Mesothelial cell of epicardium (in vitro differentiated cells): Measurements from ENCODE around the gene OR2T4. TPM values are rescaled to one million over a fixed set of nuclear protein-coding genes. Genes with fewer than 3 reads are reported as not detected.

Experiments
- DNase-seq, 2 experiments: peaks; one replicate each; pipeline ENCODE4 v3.0.0; 2021; ENCODE audit warnings: low spot score in 2 of 2; ENCODE audit not compliant: unreplicated experiment in 2 of 2
- H3K27ac Mint-ChIP-seq: 2 replicates; pipeline ENCODE4 v1.8.0; 2021; ENCODE audit warnings: mixed read lengths
- H3K27me3 Mint-ChIP-seq: 2 replicates; pipeline ENCODE4 v1.8.0; 2021; ENCODE audit warnings: low read depth, mixed read lengths
- H3K36me3 Mint-ChIP-seq: 2 replicates; pipeline ENCODE4 v1.8.0; 2021; ENCODE audit warnings: mixed read lengths
- H3K4me1 Mint-ChIP-seq: 2 replicates; pipeline ENCODE4 v1.8.0; 2021; ENCODE audit warnings: mixed read lengths
- H3K4me3 Mint-ChIP-seq: 2 replicates; pipeline ENCODE4 v1.8.0; 2021; ENCODE audit warnings: mild to moderate bottlenecking, moderate library complexity, mixed read lengths
- H3K9me3 Mint-ChIP-seq: 2 replicates; pipeline ENCODE4 v1.8.0; 2021; ENCODE audit warnings: mixed read lengths
- CTCF ChIP-seq: fragments of 200-600 bp; sonication (generic); IDR thresholded peaks from one replicate; pipeline ENCODE4 v1.5.0; 2021; ENCODE audit warnings: antibody characterized with exemption; ENCODE audit not compliant: unreplicated experiment
- total RNA-seq: library from RNA; stranded (reverse); gene quantifications from 3 replicates; pipeline ENCODE4 v1.2.1, GENCODE V29; 2021

The OR2T4 gene, protein sequence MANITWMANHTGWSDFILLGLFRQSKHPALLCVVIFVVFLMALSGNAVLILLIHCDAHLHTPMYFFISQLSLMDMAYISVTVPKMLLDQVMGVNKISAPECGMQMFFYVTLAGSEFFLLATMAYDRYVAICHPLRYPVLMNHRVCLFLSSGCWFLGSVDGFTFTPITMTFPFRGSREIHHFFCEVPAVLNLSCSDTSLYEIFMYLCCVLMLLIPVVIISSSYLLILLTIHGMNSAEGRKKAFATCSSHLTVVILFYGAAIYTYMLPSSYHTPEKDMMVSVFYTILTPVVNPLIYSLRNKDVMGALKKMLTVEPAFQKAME
- total RNA-seq = not detected in 3 replicates

DNA sequence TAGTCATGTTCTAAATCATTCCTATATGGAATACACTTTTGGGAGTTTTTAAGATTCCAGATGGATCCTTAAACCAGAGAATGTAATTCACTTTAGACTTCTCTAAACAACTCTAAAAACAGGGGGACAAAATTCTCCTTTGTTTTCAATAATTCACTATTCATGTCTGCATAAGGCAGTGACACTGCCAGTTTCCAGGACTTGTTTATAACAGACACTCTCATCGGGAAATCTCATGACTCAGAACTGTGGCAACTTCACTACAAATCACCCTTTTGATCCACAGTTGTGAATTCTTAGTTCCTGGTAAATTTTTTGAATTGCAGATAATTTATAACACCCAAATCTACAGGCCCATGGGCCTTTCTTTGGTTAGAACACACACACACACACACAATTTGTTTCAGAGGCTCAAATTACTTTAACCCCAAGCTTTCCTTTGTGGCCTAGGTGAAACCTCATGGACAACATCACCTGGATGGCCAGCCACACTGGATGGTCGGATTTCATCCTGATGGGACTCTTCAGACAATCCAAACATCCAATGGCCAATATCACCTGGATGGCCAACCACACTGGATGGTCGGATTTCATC lies at the start of gene OR2T4:
Gene OR2T4 (plus strand): TSS at position 545 of the 595 bp plus-strand sequence. CDS start 0 bp downstream, at position 545.
- no peak within 1 kb of the TSS for H3K27ac Mint-ChIP-seq
- no peaks in the 10 kb centered on the region for H3K4me1 Mint-ChIP-seq
- DNase-seq = no peak
- H3K9me3 Mint-ChIP-seq = peaks cover 88% of the 10 kb centered on the region
- TF ChIP-seq CTCF = no peak
- no peak within 1 kb of the TSS for H3K4me3 Mint-ChIP-seq
- H3K27me3 Mint-ChIP-seq = no peaks in the 10 kb centered on the region
- no peaks in the 10 kb centered on the region for H3K36me3 Mint-ChIP-seq

GRCh38 chr1:248316796-248317195 lies 44.7 kb upstream of the OR2T4 start:
- H3K27ac Mint-ChIP-seq = no peak overlapping the region
- no peak for DNase-seq
- no peaks in the 10 kb centered on the region for H3K4me1 Mint-ChIP-seq
- TF ChIP-seq CTCF = no peak
- H3K4me3 Mint-ChIP-seq = no peak overlapping the region
- H3K9me3 Mint-ChIP-seq = peaks cover 84% of the 10 kb centered on the region
- H3K27me3 Mint-ChIP-seq = no peaks in the 10 kb centered on the region
- H3K36me3 Mint-ChIP-seq = no peaks in the 10 kb centered on the region

- Mint-ChIP-seq H3K27ac (no peak within 1 kb of the TSS), H3K9me3 (peaks cover 76% of the 10 kb centered on the region), H3K4me1 (no peaks in the 10 kb centered on the region), H3K36me3 (no peaks in the 10 kb centered on the region), H3K4me3 (no peak within 1 kb of the TSS), H3K27me3 (no peaks in the 10 kb centered on the region)
- DNase-seq = no peak
- TF ChIP-seq CTCF = no peak
These were observed 37.0 kb upstream of the OR2T4 start, which contains the start of gene OR2M7 for GRCh38 chr1:248324468-248324867. Gene OR2M7 (minus strand): TSS chr1:248324568. CDS start chr1:248324568, 0 bp downstream.

GRCh38 chr1:248343451-248343850 lies 18.0 kb upstream of the OR2T4 start:
- H3K36me3 Mint-ChIP-seq = no peaks in the 10 kb centered on the region
- DNase-seq = no peak
- no peak overlapping the region for H3K4me3 Mint-ChIP-seq
- no peaks in the 10 kb centered on the region for H3K4me1 Mint-ChIP-seq
- TF ChIP-seq CTCF = no peak
- H3K9me3 Mint-ChIP-seq = peaks cover 58% of the 10 kb centered on the region
- H3K27ac Mint-ChIP-seq = no peak overlapping the region
- no peaks in the 10 kb centered on the region for H3K27me3 Mint-ChIP-seq

GRCh38 chr1:248348475-248348874 lies 13.0 kb upstream of the OR2T4 start, which contains the start of gene OR14C36:
Gene OR14C36 (plus strand): TSS chr1:248348775. CDS start chr1:248348775, 0 bp downstream.
- TF ChIP-seq CTCF = no peak
- Mint-ChIP-seq H3K4me3 (no peak within 1 kb of the TSS), H3K4me1 (no peaks in the 10 kb centered on the region), H3K27ac (no peak within 1 kb of the TSS), H3K36me3 (no peaks in the 10 kb centered on the region), H3K27me3 (no peaks in the 10 kb centered on the region), H3K9me3 (peaks cover 51% of the 10 kb centered on the region)
- no peak for DNase-seq
